CD8-positive, alpha-beta memory T cell (primary cell): ENCODE data around the gene BLVRB. TPM values are rescaled to one million over a fixed set of nuclear protein-coding genes. Genes with fewer than 3 reads are reported as not detected.
"Not testable (repeated sequence)": the region's sequence is repeated elsewhere in the genome, so short reads cannot be mapped to it uniquely, and the experiment has no call there.

ENCODE experiments used
- CTCF ChIA-PET: fragments of 350-600 bp; sonication (Branson Sonifier 250); formaldehyde crosslinking; loops from one replicate; lab custom pipeline; 2021; ENCODE audit warnings: antibody characterized with exemption; lab: Charles Lee
- POLR2A ChIA-PET: fragments of 350-600 bp; sonication (Branson Sonifier 250); formaldehyde crosslinking; loops from one replicate; lab custom pipeline; 2021; ENCODE audit warnings: antibody characterized with exemption; lab: Charles Lee
- DNase-seq, 5 donors: peaks; one replicate each; pipeline versions ENCODE4 v3.0.0 to v3.0.0-alpha.2; 2020 to 2022; ENCODE audit warnings: mixed read lengths in 1 of 5
- H3K27ac ChIP-seq: one replicate; pipeline ENCODE4 v1.7.0; 2013; ENCODE audit warnings: low read depth, mild to moderate bottlenecking, low read length, moderate library complexity
- H3K27me3 ChIP-seq: 2 replicates; pipeline ENCODE4 v1.7.0; 2013; ENCODE audit warnings: low read length, mild to moderate bottlenecking; ENCODE audit not compliant: insufficient read depth, poor library complexity, severe bottlenecking
- H3K36me3 ChIP-seq: 2 replicates; pipeline ENCODE4 v1.7.0; 2013; ENCODE audit warnings: mild to moderate bottlenecking, low read length, moderate library complexity; ENCODE audit not compliant: insufficient read depth
- H3K4me1 ChIP-seq: 2 replicates; pipeline ENCODE4 v1.7.0; 2013; ENCODE audit warnings: mild to moderate bottlenecking, low read length, moderate library complexity; ENCODE audit not compliant: insufficient read depth
- H3K4me3 ChIP-seq: 2 replicates; pipeline ENCODE4 v1.7.0; 2013; ENCODE audit warnings: mild to moderate bottlenecking, low read length
- H3K9me3 ChIP-seq: 2 replicates; pipeline ENCODE4 v1.7.0; 2013; ENCODE audit warnings: mild to moderate bottlenecking, low read length
- H3K27ac Mint-ChIP-seq, 8 donors: one replicate each; pipeline ENCODE4 v1.8.0; 2020 to 2021; ENCODE audit warnings: mixed read lengths in 8 of 8, mild to moderate bottlenecking in 6 of 8, inconsistent platforms in 3 of 8, moderate library complexity in 3 of 8
- H3K27me3 Mint-ChIP-seq, 2 donors: one replicate each; pipeline ENCODE4 v1.8.0; 2020 to 2021; ENCODE audit warnings: mixed read lengths in 2 of 2, mild to moderate bottlenecking in 1 of 2, moderate library complexity in 1 of 2
- H3K36me3 Mint-ChIP-seq, 3 donors: one replicate each; pipeline ENCODE4 v1.8.0; 2020 to 2021; ENCODE audit warnings: mixed read lengths in 3 of 3, inconsistent platforms in 1 of 3, mild to moderate bottlenecking in 1 of 3
- H3K4me1 Mint-ChIP-seq, 3 donors: one replicate each; pipeline ENCODE4 v1.8.0; 2020 to 2021; ENCODE audit warnings: mixed read lengths in 3 of 3, inconsistent platforms in 1 of 3, mild to moderate bottlenecking in 1 of 3
- H3K4me3 Mint-ChIP-seq, 7 donors: one replicate each; pipeline ENCODE4 v1.8.0; 2020 to 2021; ENCODE audit warnings: mixed read lengths in 7 of 7, mild to moderate bottlenecking in 6 of 7, moderate library complexity in 4 of 7, inconsistent platforms in 2 of 7
- H3K9me3 Mint-ChIP-seq, 5 donors: one replicate each; pipeline ENCODE4 v1.8.0; 2020 to 2022; ENCODE audit warnings: mixed read lengths in 5 of 5, mild to moderate bottlenecking in 3 of 5, moderate library complexity in 2 of 5, inconsistent platforms in 1 of 5
- polyA plus RNA-seq: library from polyadenylated mRNA; unstranded; fragments of 300-500 nt; fragmentation: Illumina TruSeq; gene quantifications from one replicate; pipeline ENCODE4 v1.2.3, GENCODE V29; 2021
- total RNA-seq, 2 experiments: library from RNA; stranded (reverse); gene quantifications; one replicate each; pipeline ENCODE4 v1.2.3, GENCODE V29; 2021

Gene BLVRB
- total and polyA plus RNA-seq, 3 experiments from 2014 or later, result 17.4 to 22.8 (median 18.9) TPM

DNA sequence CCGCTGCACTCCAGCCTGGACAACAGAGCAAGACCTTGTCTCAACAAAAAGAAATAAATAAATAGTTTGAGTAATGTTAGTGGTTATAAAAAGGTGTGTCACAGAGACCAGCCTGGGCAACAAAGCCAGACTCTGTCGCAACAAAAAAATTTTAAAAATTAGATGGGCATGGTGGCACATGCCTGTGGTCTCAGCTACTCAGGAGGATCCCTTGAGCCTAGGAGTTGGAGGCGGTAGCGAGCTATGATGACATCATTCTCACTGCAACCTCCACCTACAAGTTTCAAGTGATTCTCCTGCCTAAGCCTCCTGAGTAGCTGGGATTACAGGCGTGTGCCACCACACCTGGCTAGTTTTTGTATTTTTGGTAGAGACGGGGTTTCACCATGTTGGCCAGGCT lies 11.6 kb downstream of the BLVRB start:
- POLR2A ChIA-PET, H3K4me3 ChIP-seq, H3K27me3 ChIP-seq, H3K27ac Mint-ChIP-seq, H3K36me3 ChIP-seq, H3K4me1 ChIP-seq, H3K4me1 Mint-ChIP-seq, H3K27me3 Mint-ChIP-seq, H3K9me3 Mint-ChIP-seq, H3K36me3 Mint-ChIP-seq, H3K27ac ChIP-seq, DNase-seq, H3K9me3 ChIP-seq: not testable (repeated sequence)
- H3K4me3 Mint-ChIP-seq, result peak overlapping the region in 1 of 7 donors; percentile 18
- CTCF ChIA-PET, result interaction anchor here (1.0 to 2.7 kb wide), 4 partner anchors 10 to 181 kb away, joined by 4 to 10 read pairs (median 6); partner anchors contain the start of gene BLVRB

DNA sequence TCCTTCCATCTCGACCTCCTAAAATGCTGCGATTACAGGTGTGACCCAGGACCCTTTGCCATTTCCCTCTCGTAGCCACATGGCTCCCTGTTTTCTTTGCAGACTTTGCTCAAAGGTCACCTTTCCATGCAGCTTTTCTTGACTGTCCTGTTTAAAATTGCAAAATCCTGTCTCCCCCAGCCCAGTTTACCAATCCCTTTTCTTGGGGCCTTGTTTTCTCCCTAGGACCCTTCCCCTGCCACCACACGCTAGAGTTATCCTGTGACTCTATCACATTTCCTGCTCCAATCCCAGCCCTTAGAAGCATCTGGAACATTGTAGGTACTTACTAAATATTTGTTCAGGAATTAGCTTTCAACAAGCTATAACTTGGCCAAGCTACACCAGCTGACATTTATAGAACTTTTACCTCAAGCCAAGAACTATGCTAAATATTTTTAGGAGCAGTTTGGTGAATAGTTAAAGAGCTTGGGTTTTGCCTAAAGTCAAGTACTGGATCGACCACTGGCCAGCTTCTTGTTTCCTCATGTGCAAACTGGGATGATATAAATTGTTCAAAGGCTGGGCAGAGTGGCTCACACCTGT lies 12.3 kb downstream of the BLVRB start:
- Mint-ChIP-seq H3K9me3 (no peaks in the 10 kb centered on the region), H3K27me3 (no peaks in the 10 kb centered on the region), H3K4me1 (no peaks in the 10 kb centered on the region), H3K4me3 (no peak overlapping the region), H3K36me3 (peaks cover 0 to 6% (median 2%) of the 10 kb centered on the region in 3 donors), H3K27ac (no peak overlapping the region)
- POLR2A ChIA-PET, result no interaction called here
- H3K9me3 ChIP-seq, result no peaks in the 10 kb centered on the region
- CTCF ChIA-PET, result interaction anchor here (1.0 to 2.7 kb wide), 4 partner anchors 10 to 182 kb away, joined by 4 to 10 read pairs (median 6); partner anchors contain the start of gene BLVRB
- no peaks in the 10 kb centered on the region for H3K36me3 ChIP-seq
- no peak for DNase-seq
- no peaks in the 10 kb centered on the region for H3K4me1 ChIP-seq
- H3K27me3 ChIP-seq, result no peaks in the 10 kb centered on the region
- H3K4me3 ChIP-seq, result no peak overlapping the region
- H3K27ac ChIP-seq, result no peak overlapping the region

DNA sequence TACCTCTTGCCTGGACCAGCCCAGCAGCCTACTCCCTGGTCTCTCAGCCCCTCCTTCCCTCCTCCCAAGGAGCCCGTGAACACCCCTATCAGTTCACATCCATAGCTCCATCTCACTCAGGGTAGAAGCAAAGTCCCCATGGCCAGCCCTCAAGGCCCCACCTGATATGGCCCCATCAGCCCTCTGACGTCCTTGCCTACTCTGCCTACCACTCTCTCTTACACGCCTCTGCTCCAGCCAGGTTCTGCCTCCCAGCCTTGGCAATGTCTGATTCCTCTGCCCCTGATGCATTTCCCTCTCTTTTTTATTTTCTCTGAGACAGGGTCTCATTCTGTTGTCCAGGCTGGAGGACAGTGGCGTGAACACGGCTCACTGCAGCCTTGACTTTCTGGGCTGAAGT lies 13.5 kb downstream of the BLVRB start:
- Histone ChIP-seq H3K27me3 (no peaks in the 10 kb centered on the region), H3K4me3 (no peak overlapping the region), H3K9me3 (no peaks in the 10 kb centered on the region), H3K36me3 (no peaks in the 10 kb centered on the region), H3K4me1 (no peaks in the 10 kb centered on the region), H3K27ac (no peak overlapping the region)
- no peaks in the 10 kb centered on the region for H3K4me1 Mint-ChIP-seq
- H3K27me3 Mint-ChIP-seq, result no peaks in the 10 kb centered on the region
- DNase-seq, result no peak
- H3K36me3 Mint-ChIP-seq, result peaks cover 0 to 9% (median 2%) of the 10 kb centered on the region in 3 donors
- CTCF ChIA-PET, result interaction anchor here (0.7 to 2.7 kb wide), 5 partner anchors 12 to 183 kb away, joined by 3 to 10 read pairs (median 4); partner anchors contain the start of gene BLVRB
- POLR2A ChIA-PET, result no interaction called here
- H3K27ac Mint-ChIP-seq, result no peak overlapping the region
- H3K4me3 Mint-ChIP-seq, result no peak overlapping the region
- no peaks in the 10 kb centered on the region for H3K9me3 Mint-ChIP-seq

DNA sequence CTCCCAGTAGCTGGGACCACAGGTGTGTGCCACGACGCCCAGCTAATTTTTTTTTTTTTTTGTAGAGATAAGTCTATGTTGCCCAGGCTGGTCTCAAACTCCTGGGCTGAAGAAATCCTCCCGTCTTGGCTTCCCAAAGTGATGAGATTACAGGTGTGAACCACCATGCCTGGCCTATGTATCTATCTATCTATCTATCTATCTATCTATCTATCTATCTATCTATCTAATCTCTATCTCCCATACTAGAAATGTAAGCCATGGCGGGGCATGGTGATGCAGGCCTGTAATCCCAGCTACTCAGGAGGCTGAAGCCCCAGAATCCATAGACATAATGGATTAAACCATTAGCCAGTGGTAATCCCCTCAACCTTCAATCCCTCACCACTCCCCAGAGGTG lies 14.9 kb downstream of the BLVRB start:
- no peak for DNase-seq
- Mint-ChIP-seq H3K4me1 (no peaks in the 10 kb centered on the region), H3K36me3 (peaks cover 0 to 9% (median 2%) of the 10 kb centered on the region in 3 donors), H3K4me3 (no peak overlapping the region), H3K27ac (no peak overlapping the region), H3K9me3 (no peaks in the 10 kb centered on the region), H3K27me3 (no peaks in the 10 kb centered on the region)
- no peaks in the 10 kb centered on the region for H3K9me3 ChIP-seq
- H3K36me3 ChIP-seq, result no peaks in the 10 kb centered on the region
- H3K27me3 ChIP-seq, result no peaks in the 10 kb centered on the region
- no peaks in the 10 kb centered on the region for H3K4me1 ChIP-seq
- ChIA-PET CTCF (interaction anchor here (1.1 kb wide), 1 partner anchor 30 kb away, joined by 3 read pairs; no protein-coding TSS in a partner anchor), POLR2A (no interaction called here)
- H3K4me3 ChIP-seq, result no peak overlapping the region
- H3K27ac ChIP-seq, result no peak overlapping the region

DNA sequence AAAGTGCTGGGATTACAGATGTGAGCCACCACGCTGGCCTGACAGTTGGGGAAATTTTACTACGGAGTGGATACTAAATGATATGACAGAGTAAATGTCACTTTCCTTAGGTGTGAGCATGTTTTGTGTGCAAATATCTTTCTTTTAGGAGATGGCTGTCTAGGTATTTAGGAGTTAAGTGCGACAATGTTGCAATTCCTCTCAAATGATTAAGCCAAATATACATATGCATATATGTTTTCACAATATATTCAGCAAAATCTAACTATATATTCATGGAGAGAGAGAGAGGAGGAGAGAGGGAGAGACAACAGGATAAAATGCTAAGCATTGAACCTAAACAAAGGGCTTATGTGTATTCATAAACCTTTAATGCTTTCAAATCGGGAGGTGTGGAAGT lies 16.0 kb downstream of the BLVRB start:
- Mint-ChIP-seq H3K4me3 (peak overlapping the region in 1 of 7 donors; percentile 21), H3K36me3 (peaks cover 0 to 7% (median 2%) of the 10 kb centered on the region in 3 donors), H3K27ac (no peak overlapping the region), H3K9me3 (no peaks in the 10 kb centered on the region), H3K4me1 (peaks cover 4 to 6% (median 5%) of the 10 kb centered on the region in 3 donors), H3K27me3 (no peaks in the 10 kb centered on the region)
- no peak overlapping the region for H3K4me3 ChIP-seq
- no peaks in the 10 kb centered on the region for H3K36me3 ChIP-seq
- no peak overlapping the region for H3K27ac ChIP-seq
- no peaks in the 10 kb centered on the region for H3K27me3 ChIP-seq
- DNase-seq, result no peak
- ChIA-PET POLR2A (no interaction called here), CTCF (no interaction called here)
- no peaks in the 10 kb centered on the region for H3K9me3 ChIP-seq
- peaks cover 3% of the 10 kb centered on the region for H3K4me1 ChIP-seq

DNA sequence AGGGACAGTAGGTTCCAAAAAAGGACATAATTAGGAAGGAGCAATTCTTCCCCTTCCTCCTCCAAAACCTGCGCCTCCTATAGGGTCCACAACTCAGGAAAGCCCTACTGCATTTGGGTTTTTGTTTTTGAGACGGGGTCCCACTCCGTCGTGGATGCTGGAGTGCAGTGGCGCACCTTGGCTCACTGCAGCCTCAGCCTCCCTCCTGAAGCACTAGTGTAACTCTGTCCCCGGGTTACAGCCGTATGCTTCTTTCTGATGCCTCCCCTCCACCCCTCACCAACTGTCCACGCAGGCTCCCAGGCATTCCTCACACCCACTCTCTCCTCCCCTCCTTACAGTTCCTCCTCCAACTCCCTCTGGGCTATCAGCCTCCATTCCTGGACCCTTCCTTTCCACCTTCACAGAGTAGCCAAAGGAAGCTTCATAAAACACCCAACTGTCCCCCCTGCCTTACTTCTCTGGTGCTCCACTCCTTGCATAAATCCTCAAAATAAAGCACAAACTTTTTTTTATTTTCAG lies 19.2 kb downstream of the BLVRB start:
- Histone ChIP-seq H3K27me3 (no peaks in the 10 kb centered on the region), H3K9me3 (no peaks in the 10 kb centered on the region), H3K36me3 (peaks cover 14% of the 10 kb centered on the region), H3K4me1 (peaks cover 14% of the 10 kb centered on the region), H3K27ac (peak overlapping the region; percentile 98), H3K4me3 (no peak overlapping the region)
- Mint-ChIP-seq H3K4me3 (peak overlapping the region in 5 of 7 donors; percentile 31 to 88 (median 63)), H3K4me1 (peaks cover 15 to 18% (median 17%) of the 10 kb centered on the region in 3 donors), H3K36me3 (peaks cover 0 to 31% (median 2%) of the 10 kb centered on the region in 3 donors), H3K27ac (peak overlapping the region in 5 of 8 donors; percentile 72 to 88 (median 77)), H3K9me3 (no peaks in the 10 kb centered on the region), H3K27me3 (peaks cover 0 to 5% of the 10 kb centered on the region in 2 donors)
- ChIA-PET POLR2A (no interaction called here), CTCF (interaction anchor here (1.8 kb wide), 1 partner anchor 26 kb away, joined by 6 read pairs; no protein-coding TSS in a partner anchor)
- DNase-seq, result no peak

DNA sequence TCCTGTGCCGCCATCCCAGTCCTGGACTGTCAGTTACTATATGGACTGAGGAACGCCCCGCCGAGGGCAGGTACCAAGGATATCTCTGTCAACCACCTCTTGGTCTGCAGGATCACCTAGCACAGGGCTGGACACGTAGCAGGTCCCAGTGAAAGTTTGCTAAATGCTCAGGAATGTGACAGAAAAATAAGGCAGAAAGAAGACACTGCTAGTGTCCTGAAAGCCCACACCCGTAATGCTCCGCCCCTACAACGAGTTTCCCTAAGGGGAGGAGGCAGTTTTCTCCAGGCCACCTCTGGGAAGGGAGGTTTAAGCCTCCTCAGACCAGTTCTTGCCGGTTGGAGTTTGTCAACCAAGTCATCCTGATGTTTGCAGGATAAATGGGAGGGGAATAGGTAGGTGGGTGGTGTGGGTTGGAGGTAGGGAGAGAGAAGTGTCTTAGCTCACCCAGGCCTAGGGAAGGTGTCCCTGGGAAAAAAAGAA lies 19.7 kb downstream of the BLVRB start:
- peaks cover 14% of the 10 kb centered on the region for H3K4me1 ChIP-seq
- H3K27me3 ChIP-seq, result no peaks in the 10 kb centered on the region
- H3K27ac ChIP-seq, result peak overlapping the region; percentile 98
- Mint-ChIP-seq H3K27me3 (peaks cover 0 to 5% of the 10 kb centered on the region in 2 donors), H3K4me3 (peak overlapping the region in 6 of 7 donors; percentile 6 to 77 (median 33)), H3K27ac (peak overlapping the region in 7 of 8 donors; percentile 37 to 77 (median 59)), H3K36me3 (peaks cover 0 to 36% (median 6%) of the 10 kb centered on the region in 3 donors), H3K4me1 (peaks cover 15 to 23% (median 17%) of the 10 kb centered on the region in 3 donors), H3K9me3 (no peaks in the 10 kb centered on the region)
- ChIA-PET CTCF (interaction anchor here (1.8 kb wide), 1 partner anchor 25 kb away, joined by 6 read pairs; no protein-coding TSS in a partner anchor), POLR2A (no interaction called here)
- H3K36me3 ChIP-seq, result peaks cover 19% of the 10 kb centered on the region
- H3K4me3 ChIP-seq, result no peak overlapping the region
- DNase-seq, result no peak
- no peaks in the 10 kb centered on the region for H3K9me3 ChIP-seq

DNA sequence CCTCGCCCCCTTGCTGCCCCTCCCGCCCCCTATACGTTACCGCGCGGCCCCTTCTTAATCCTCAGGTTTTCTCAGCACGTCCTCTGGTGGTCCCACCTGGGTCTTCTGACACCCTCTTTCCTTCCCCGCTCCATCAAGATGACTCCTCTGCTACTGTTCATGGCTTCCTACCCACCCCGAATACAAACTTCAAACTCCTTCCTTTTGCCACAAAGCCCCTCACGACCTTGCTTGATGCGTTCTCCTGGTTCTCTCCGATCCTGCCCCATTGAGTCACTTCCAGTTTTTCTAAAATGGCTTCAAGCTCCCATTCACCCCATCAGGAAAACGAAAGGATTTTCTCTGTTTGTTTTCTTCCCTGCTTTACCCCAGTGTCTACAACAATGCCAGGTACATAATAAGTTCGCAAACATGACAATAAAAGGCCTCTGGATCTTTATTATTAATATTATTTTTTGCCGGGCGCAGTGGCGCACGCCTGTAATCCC lies 20.7 kb downstream of the BLVRB start:
- Histone ChIP-seq H3K4me3 (peak overlapping the region; percentile 100), H3K27me3 (no peaks in the 10 kb centered on the region), H3K27ac (peak overlapping the region; percentile 98), H3K36me3 (peaks cover 24% of the 10 kb centered on the region), H3K9me3 (no peaks in the 10 kb centered on the region), H3K4me1 (peaks cover 14% of the 10 kb centered on the region)
- DNase-seq, result no peak
- Mint-ChIP-seq H3K9me3 (no peaks in the 10 kb centered on the region), H3K4me1 (peaks cover 15 to 24% (median 17%) of the 10 kb centered on the region in 3 donors), H3K27me3 (peaks cover 0 to 5% of the 10 kb centered on the region in 2 donors), H3K4me3 (peak overlapping the region; percentile 93 to 100 (median 98)), H3K27ac (peak overlapping the region; percentile 81 to 100 (median 94)), H3K36me3 (peaks cover 0 to 44% (median 6%) of the 10 kb centered on the region in 3 donors)
- ChIA-PET CTCF (interaction anchor here (1.0 to 4.4 kb wide), 2 partner anchors 19 to 24 kb away, joined by 3 to 24 read pairs; no protein-coding TSS in a partner anchor), POLR2A (interaction anchor here (1.7 kb wide), 1 partner anchor 24 kb away, joined by 8 read pairs; no protein-coding TSS in a partner anchor)
